ENCODE measurements around the gene PRMT5.

The PRMT5 gene

GRCh38 chr14:22895402-22895801 is 33.8 kb downstream of the PRMT5 start:
- DNase-seq, result no peak

GRCh38 chr14:22893706-22894105 is 35.5 kb downstream of the PRMT5 start:
- no peak for DNase-seq

DNA sequence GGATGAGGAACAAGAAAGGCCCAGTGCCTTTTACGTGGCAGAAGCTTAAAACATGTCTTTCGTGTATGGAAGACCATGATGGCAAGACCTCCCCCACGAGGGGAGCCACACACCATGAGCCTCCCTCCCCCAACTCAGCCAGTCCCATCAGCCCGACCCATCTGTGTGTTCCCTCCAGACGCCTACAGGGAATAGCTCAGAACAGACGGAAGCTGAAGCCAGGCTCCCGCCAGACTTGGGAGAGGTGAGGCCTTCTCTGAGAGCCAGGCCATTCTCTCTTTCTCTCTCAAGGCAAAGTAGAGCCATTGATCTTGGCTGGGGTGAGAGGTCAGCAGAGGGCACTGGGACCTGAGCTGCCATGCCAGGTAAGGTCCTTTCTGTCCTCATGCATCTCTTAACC is 36.7 kb downstream of the PRMT5 start:
- DNase-seq, result no peak

DNA sequence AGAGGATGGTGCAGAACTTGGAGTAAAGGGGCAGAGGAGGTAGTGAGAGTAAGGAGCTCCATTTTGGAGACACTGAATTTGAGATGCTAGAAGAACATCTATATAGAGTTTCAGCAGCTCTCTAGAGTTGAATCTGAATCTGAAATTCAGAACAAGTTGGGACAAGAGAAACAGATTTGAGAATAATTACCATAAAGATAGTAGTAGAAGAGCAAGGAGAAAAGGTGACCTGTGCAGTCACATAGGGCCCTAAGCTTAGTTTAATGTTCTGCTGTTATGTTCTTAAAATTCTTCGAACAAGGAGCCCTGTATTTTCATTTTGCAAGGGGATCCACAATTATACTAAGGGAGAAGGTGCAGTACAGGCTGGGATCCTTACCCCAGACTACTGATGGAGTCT is 38.8 kb downstream of the PRMT5 start:
- DNase-seq, result no peak

GRCh38 chr14:22888662-22889061 is 40.5 kb downstream of the PRMT5 start:
- DNase-seq, result no peak

GRCh38 chr14:22887990-22888378 is 41.2 kb downstream of the PRMT5 start:
- no peak for DNase-seq

DNA sequence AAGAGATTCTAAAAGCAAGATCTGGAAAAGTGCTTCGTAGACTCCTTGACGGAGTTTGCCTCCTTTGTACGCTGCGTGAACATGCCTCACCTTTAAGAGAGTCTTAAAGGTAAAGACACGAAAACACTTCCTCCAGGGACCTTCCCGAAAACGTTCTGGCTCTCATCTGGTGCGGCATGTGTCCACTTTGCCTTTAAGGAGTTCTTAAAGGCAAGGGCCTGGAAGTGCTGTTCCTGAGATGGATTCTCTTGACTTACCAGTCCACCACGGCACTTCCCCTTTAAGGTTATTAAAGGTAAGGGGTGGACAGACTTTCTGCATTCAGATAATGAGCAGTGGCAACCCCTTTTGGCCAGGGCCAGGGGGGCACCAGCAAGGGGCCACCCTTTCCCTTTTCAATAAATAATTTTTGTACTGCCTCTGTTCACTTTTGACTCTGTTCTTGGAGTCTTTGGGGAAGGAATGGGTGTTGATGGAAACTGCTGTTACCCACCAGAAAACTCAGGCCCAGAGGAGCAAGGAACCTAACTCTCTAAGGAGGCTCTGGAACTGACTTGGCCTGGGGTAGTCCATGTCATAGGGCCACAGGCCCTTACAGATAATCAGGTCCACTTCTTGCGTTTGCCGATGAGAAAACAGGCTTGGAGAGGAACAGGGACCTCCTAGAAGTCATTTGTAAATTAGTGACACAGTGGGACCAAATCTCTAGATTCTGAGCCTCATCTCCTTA is 41.8 kb downstream of the PRMT5 start:
- no peak for DNase-seq

GRCh38 chr14:22886500-22887259 is 42.5 kb downstream of the PRMT5 start:
- no peak for DNase-seq

- no peak for DNase-seq
Measured at GRCh38 chr14:22885975-22886374, 43.2 kb downstream of the PRMT5 start.

GRCh38 chr14:22884738-22885523 is 44.2 kb downstream of the PRMT5 start:
- DNase-seq, result no peak

DNA sequence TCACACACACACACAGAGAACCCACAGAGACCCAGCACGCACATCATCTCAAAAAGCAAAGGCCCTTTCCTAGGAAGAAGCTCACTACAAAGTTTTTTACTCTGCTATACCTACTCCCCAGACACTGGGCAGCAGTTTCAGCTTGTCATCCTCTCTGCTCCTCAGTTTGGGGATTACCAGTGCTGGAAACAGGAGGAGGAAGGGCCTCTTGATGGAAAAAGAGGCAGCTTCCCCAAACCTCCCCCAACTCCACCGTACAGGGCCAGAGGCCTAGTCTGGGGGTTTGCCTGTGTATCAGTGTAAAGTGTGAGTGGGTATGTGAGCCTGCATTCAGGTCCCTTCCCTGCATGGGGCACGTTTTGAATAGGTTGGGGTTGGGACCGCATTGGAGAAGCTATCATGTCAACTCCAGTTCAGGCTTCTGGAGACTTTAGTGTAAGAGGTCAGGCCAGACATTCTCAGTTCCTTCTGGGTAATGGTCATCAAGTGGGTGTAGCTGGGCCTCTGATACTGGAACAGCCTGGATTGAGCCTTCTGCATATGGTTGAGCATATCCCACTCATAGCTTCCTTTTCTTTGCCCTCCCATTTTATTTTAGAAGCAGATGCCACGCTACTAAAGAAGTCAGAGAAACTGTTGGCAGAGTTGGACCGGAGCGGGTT is 45.0 kb downstream of the PRMT5 start:
- no peak for DNase-seq

DNA sequence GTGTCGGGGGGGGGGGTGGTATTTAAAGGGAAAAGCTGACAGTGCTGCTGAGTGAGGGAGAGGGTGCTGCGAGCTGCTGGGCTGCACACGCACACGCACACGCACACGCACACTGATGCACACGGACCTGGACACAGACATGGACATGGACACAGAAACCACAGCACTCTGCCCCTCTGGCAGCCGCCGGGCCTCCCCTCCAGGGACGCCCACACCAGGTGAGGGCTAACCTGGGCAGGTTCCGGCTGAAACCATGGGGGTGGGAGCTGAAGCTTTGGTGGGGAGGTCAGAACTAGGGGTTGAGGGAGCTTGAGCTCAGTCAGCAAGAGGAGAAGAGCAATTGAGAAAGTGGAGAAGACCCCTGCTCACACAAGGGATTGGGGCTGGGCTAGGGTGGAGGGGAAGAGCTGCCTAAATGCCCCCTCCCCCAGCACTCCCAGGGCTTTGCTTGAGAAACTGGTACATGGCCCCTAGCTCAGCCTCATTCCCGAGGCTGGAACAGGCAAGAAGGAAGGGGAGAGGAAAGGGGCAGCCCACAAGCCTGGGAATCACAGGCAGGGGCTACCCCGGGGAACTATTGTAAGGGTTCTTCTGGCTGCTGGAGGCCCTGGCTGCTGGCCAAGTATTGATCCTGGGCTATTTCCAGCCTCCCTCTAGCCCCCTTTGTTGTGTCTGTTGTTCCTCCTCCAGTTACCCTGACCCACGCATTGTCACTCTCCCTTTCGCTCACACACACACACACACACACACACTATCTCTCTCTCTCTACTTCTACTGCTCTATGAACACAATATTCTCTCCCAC is 45.8 kb downstream of the PRMT5 start, which contains the start of gene REM2:
TSS of gene REM2 (plus strand) at position 50 of the 804 bp plus-strand sequence. CDS start at position 116, 66 bp downstream.
- DNase-seq, result no peak

- DNase-seq, result no peak
Measured at GRCh38 chr14:22882529-22883172, 46.5 kb downstream of the PRMT5 start.

DNA sequence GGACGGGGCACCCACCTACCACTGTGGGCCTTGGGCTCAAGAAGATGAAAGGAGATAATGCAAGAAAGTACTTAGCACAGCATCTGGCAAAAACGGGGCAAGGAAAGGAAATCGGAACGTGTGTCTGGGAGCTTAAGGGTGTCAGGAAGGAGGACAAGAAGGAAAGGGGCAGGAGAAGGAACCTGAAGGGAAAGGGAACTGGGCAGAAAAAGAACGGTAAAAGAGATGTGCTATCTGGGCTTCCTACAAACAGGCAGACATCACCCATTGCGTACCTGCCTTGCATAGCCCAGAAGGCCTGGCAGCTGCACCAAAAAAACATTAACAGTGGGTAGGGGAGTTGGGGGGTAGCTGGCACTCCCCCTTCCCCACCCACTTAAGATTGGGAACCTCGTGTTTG is 47.1 kb downstream of the PRMT5 start:
- DNase-seq, result no peak

DNA sequence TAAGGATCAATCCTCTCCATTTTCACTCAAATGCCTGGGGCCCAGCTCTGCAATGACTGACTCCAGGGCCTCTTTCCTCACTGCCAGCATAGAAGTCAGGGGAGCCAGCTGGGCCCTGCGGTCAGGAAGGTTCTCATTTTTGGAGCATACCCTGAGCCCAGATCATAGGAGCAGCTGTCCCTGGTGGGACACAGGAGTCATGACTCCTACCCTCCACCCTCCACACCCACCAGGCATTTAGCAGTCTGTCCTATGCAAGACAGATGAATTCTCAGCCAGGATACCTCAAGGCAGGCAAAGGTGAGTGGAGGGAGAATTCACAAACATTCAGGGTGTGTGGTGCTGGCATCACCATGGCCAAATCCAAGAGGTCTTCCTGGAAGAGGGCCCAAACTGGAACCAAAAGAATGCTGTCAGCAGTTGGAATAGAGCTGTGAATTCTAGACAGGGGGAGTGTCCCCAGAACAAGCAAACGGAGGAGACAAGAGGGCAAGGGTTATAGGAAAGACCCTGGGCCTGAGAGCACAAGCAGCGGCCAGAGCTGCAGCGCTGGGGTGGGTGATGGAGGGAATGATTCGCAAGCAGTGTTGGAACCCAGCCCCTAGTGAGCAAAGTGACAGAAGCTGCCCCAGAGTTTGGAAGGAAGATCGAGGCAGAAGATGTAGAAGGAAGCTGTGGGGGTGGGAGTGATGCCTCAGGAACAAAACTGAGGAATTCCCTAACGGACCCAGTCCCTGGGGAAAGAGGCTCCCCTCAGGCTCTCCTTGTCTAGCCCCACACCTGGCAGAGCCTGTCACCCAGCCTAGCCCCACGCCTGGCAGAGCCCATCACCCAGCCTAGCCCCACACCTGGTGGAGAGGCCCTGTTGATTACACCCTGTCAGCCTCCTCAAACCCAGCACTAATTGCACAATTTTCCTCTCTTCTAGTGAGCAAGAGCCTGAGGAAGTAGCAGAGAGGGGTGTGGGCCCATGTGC is 50.6 kb downstream of the PRMT5 start:
- no peak for DNase-seq

- DNase-seq, result no peak
Measured at GRCh38 chr14:22877000-22877501, 52.1 kb downstream of the PRMT5 start.

DNA sequence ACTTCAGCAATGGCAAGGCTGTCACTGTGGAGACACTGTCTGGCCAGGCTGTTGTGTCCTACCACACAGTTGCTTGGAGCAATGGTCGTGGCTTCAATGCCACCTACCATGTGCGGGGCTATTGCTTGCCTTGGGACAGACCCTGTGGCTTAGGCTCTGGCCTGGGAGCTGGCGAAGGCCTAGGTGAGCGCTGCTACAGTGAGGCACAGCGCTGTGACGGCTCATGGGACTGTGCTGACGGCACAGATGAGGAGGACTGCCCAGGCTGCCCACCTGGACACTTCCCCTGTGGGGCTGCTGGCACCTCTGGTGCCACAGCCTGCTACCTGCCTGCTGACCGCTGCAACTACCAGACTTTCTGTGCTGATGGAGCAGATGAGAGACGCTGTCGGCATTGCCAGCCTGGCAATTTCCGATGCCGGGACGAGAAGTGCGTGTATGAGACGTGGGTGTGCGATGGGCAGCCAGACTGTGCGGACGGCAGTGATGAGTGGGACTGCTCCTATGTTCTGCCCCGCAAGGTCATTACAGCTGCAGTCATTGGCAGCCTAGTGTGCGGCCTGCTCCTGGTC is 53.3 kb downstream of the PRMT5 start:
- no peak for DNase-seq

GRCh38 chr14:22875003-22875747 is 54.0 kb downstream of the PRMT5 start:
- DNase-seq, result no peak
